Osteoblast (primary cell): Measurements from ENCODE around the gene FGF14. TPM values are rescaled to one million over a fixed set of nuclear protein-coding genes. Genes with fewer than 3 reads are reported as not detected.

ENCODE experiments used
- DNase-seq: peaks from one replicate; pipeline ENCODE4 v3.0.0; 2011; ENCODE audit warnings: low spot score, mixed read lengths; ENCODE audit not compliant: insufficient read length; ENCODE audit errors: missing footprints
- H2AFZ ChIP-seq: 2 replicates; pipeline ENCODE4 v1.6.0; 2011; ENCODE audit warnings: mild to moderate bottlenecking, low read length
- H3K27ac ChIP-seq: 2 replicates; pipeline ENCODE4 v1.5.1; 2011; ENCODE audit warnings: mild to moderate bottlenecking, low read depth, low read length, moderate library complexity
- H3K27me3 ChIP-seq: 2 replicates; pipeline ENCODE4 v1.6.0; 2012; ENCODE audit warnings: mild to moderate bottlenecking, control low read depth, inconsistent platforms, low read length, moderate library complexity; ENCODE audit not compliant: insufficient read depth
- H3K36me3 ChIP-seq: 2 replicates; pipeline ENCODE4 v1.5.1; 2011; ENCODE audit warnings: mild to moderate bottlenecking, low read length, control low read depth, moderate library complexity; ENCODE audit not compliant: insufficient read depth
- H3K4me1 ChIP-seq: 2 replicates; pipeline ENCODE4 v1.5.1; 2011; ENCODE audit warnings: mild to moderate bottlenecking, low read length, control low read depth, moderate library complexity; ENCODE audit not compliant: insufficient read depth
- H3K4me2 ChIP-seq: 2 replicates; pipeline ENCODE4 v1.6.0; 2011; ENCODE audit warnings: mild to moderate bottlenecking, low read length; ENCODE audit not compliant: insufficient read depth
- H3K4me3 ChIP-seq: fragments of 200-600 bp; sonication (generic); 3 replicates; pipeline ENCODE4 v1.5.1; 2012; ENCODE audit warnings: mild to moderate bottlenecking, low read length, inconsistent platforms; ENCODE audit not compliant: insufficient read depth
- H3K79me2 ChIP-seq: 2 replicates; pipeline ENCODE4 v1.6.0; 2012; ENCODE audit warnings: mild to moderate bottlenecking, low read length, control low read depth, inconsistent platforms; ENCODE audit not compliant: insufficient read depth
- H3K9me3 ChIP-seq: 2 replicates; pipeline ENCODE4 v1.5.1; 2011; ENCODE audit warnings: low read depth, low read length, control low read depth
- H4K20me1 ChIP-seq: 2 replicates; pipeline ENCODE4 v1.6.0; 2012; ENCODE audit warnings: mild to moderate bottlenecking, low read length, control low read depth; ENCODE audit not compliant: insufficient read depth
- total RNA-seq: library from RNA; depleted of rRNA; stranded (reverse); fragments of >200 nt; gene quantifications from 2 replicates; pipeline ENCODE4 v1.2.3, GENCODE V29; 2012
- TF ChIP-seq, protein P1 (sequence below): IDR thresholded peaks from 2 replicates; pipeline ENCODE4 v1.5.1; 2011; ENCODE audit warnings: mild to moderate bottlenecking, low read depth, low read length, moderate library complexity; ENCODE audit errors: extremely low read depth

Gene FGF14
- total RNA-seq, 1 donor: under 0.01 TPM

DNA sequence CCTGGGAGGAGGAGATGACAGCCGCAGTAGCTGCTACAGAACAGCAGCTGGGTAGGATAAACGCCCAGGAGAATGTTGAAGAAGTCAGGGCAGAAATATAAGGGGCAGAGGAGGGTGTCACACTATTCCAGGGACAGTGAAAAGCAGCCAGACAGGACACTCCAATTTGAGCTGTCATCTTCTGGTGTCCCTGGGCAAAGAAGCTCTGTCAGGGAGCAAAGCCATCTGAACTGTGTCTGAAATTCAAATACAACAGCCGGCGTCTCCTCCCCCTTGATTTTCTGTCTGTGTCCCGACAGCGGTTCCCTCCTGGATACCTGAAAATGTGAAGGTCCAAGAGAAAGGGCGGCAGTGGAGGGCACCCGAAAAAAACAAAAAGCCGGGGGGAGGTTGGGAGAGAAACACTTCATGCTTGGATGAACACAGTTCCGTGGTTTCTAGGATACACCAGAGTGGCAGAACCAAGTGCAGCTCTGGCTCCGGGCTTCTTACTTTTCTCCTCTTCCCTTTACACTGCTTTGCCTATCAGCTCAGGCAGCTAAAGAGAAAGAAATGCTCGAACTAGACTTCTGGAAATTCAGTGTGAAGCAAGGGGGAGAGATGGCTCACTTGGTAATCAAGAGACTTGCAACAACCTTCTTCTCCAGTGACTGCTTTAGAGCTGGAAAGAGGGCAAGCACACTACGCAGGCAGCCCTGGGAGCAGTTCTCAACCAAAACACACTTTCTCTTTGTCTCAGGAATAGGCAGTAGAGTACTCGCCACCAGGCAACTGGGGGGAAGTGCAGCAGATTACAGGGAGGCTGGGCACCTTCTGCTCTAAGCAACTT, 483.8 kb downstream of the FGF14 start:
- DNase-seq: peak; percentile 50
- H3K4me2 ChIP-seq: no peak overlapping the region
- H3K9me3 ChIP-seq: no peaks in the 10 kb centered on the region
- no peaks in the 10 kb centered on the region for H3K79me2 ChIP-seq
- no peak overlapping the region for H3K4me3 ChIP-seq
- no peak overlapping the region for H3K27ac ChIP-seq
- H4K20me1 ChIP-seq: no peaks in the 10 kb centered on the region
- H2AFZ ChIP-seq: no peak overlapping the region
- H3K36me3 ChIP-seq: no peaks in the 10 kb centered on the region
- peaks cover 47% of the 10 kb centered on the region for H3K27me3 ChIP-seq
- TF ChIP-seq, protein P1, sequence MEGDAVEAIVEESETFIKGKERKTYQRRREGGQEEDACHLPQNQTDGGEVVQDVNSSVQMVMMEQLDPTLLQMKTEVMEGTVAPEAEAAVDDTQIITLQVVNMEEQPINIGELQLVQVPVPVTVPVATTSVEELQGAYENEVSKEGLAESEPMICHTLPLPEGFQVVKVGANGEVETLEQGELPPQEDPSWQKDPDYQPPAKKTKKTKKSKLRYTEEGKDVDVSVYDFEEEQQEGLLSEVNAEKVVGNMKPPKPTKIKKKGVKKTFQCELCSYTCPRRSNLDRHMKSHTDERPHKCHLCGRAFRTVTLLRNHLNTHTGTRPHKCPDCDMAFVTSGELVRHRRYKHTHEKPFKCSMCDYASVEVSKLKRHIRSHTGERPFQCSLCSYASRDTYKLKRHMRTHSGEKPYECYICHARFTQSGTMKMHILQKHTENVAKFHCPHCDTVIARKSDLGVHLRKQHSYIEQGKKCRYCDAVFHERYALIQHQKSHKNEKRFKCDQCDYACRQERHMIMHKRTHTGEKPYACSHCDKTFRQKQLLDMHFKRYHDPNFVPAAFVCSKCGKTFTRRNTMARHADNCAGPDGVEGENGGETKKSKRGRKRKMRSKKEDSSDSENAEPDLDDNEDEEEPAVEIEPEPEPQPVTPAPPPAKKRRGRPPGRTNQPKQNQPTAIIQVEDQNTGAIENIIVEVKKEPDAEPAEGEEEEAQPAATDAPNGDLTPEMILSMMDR: no peak
- no peaks in the 10 kb centered on the region for H3K4me1 ChIP-seq

- no peak overlapping the region for H3K4me2 ChIP-seq
Observed at GRCh38 chr13:101917475-101917810, 484.4 kb downstream of the FGF14 start.

GRCh38 chr13:101916775-101917474, 484.9 kb downstream of the FGF14 start:
- TF ChIP-seq, protein P1: no peak
- H3K27ac ChIP-seq: no peak overlapping the region
- no peaks in the 10 kb centered on the region for H3K4me1 ChIP-seq
- no peak overlapping the region for H3K4me2 ChIP-seq
- H3K79me2 ChIP-seq: no peaks in the 10 kb centered on the region
- no peak for DNase-seq
- no peaks in the 10 kb centered on the region for H3K36me3 ChIP-seq
- peaks cover 47% of the 10 kb centered on the region for H3K27me3 ChIP-seq
- H2AFZ ChIP-seq: no peak overlapping the region
- H3K9me3 ChIP-seq: no peaks in the 10 kb centered on the region
- H4K20me1 ChIP-seq: no peaks in the 10 kb centered on the region
- H3K4me3 ChIP-seq: no peak overlapping the region

More at GRCh38 chr13:101917475-101917810, 484.4 kb downstream of the FGF14 start:
- no peak overlapping the region for H3K27ac ChIP-seq
- H3K4me1 ChIP-seq: no peaks in the 10 kb centered on the region
- H3K79me2 ChIP-seq: no peaks in the 10 kb centered on the region
- DNase-seq: no peak
- no peaks in the 10 kb centered on the region for H3K36me3 ChIP-seq
- no peaks in the 10 kb centered on the region for H3K9me3 ChIP-seq
- TF ChIP-seq, protein P1: no peak
- H2AFZ ChIP-seq: no peak overlapping the region
- no peak overlapping the region for H3K4me3 ChIP-seq
- no peaks in the 10 kb centered on the region for H4K20me1 ChIP-seq
- H3K27me3 ChIP-seq: peaks cover 47% of the 10 kb centered on the region

- Histone ChIP-seq H3K27me3 (peaks cover 47% of the 10 kb centered on the region), H3K4me3 (no peak overlapping the region), H3K4me1 (no peaks in the 10 kb centered on the region), H4K20me1 (no peaks in the 10 kb centered on the region), H3K4me2 (no peak overlapping the region), H3K79me2 (no peaks in the 10 kb centered on the region), H3K27ac (no peak overlapping the region), H3K36me3 (no peaks in the 10 kb centered on the region), H2AFZ (no peak overlapping the region), H3K9me3 (no peaks in the 10 kb centered on the region)
- TF ChIP-seq, protein P1: peak; percentile 7
- peak; percentile 81 for DNase-seq
Observed at GRCh38 chr13:101916108-101916774, 485.6 kb downstream of the FGF14 start.
